Psoas muscle (tissue), 8 donors: ENCODE measurements around the gene JAM3. TPM values are rescaled to one million over a fixed set of nuclear protein-coding genes. Genes with fewer than 3 reads are reported as not detected.

ENCODE experiments used
- ATAC-seq, 4 donors: fragments of 200-7000 bp; cut with Tn5 transposase; one replicate each; pipeline ENCODE4 v1.9.1; 2020; ENCODE audit warnings: moderate library complexity in 3 of 4, mild to moderate bottlenecking in 2 of 4
- DNase-seq, 2 donors: peaks; one replicate each; pipeline ENCODE4 v3.0.0-alpha.2; 2020
- H3K27ac ChIP-seq: fragments of 200-600 bp; one replicate; pipeline ENCODE4 v1.8.0; 2022
- H3K27me3 ChIP-seq, 3 donors: fragments of 200-600 bp in 1 of 3; one replicate each; pipeline versions ENCODE4 v1.6.1 to v1.8.0; 2013 to 2022; ENCODE audit warnings: low read length in 2 of 3, mild to moderate bottlenecking in 2 of 3, moderate library complexity in 1 of 3; ENCODE audit not compliant: insufficient read depth in 3 of 3
- H3K36me3 ChIP-seq, 2 donors: fragments of 200-600 bp in 1 of 2; one replicate each; pipeline versions ENCODE4 v1.6.1 to v1.8.0; 2013 to 2022; ENCODE audit warnings: low read depth in 1 of 2, mild to moderate bottlenecking in 1 of 2, moderate library complexity in 1 of 2; ENCODE audit not compliant: insufficient read depth in 1 of 2
- H3K4me1 ChIP-seq: fragments of 200-600 bp; one replicate; pipeline ENCODE4 v1.8.0; 2022
- H3K4me3 ChIP-seq: fragments of 200-600 bp; one replicate; pipeline ENCODE4 v1.8.0; 2022; ENCODE audit warnings: mild to moderate bottlenecking
- H3K9me3 ChIP-seq: fragments of 200-600 bp; one replicate; pipeline ENCODE4 v1.8.0; 2022
- CTCF ChIP-seq: fragments of 200-600 bp; IDR thresholded peaks from one replicate; pipeline ENCODE4 v1.8.0; 2022; ENCODE audit warnings: antibody characterized with exemption
- WGBS, 3 donors: extraction: QIAGEN DNeasy Blood & Tissue Kit; methylation state at CpG; one replicate each; pipeline versions ENCODE4 v1.1.6 to v1.1.7; 2013; 5-methylcytosine and 5-hydroxymethylcytosine counted together
- intact Hi-C, 2 donors: fragments of 100-400 bp; cut with DNase I; formaldehyde crosslinking; loops; one replicate each; pipeline versions ENCODE4 v1.11.0 to v1.14.2; 2022
- polyA plus RNA-seq, 3 donors: library from polyadenylated mRNA; stranded (reverse); fragments of 200-250 nt; gene quantifications; one replicate each; pipeline ENCODE4 v1.2.3, GENCODE V29; 2013
- total RNA-seq, 4 donors: library from RNA; stranded (reverse); fragmentation: NEBNext Ultra II Directional in 2 of 4; extraction: Animal tissue kit (Norgen Biotek cat#: 25700) in 2 of 4; gene quantifications; one replicate each; pipeline versions ENCODE4 v1.2.1 to v1.2.4, GENCODE V29; 2021 to 2023
- donor health status: healthy with polysubstance abuse.
- donor health status: DM: no; HTN: no; CAD: no; lungs with moderate emphysema.
- donor health status: Bipolar disorder and iron deficiency.
- donor health status: healthy.
- donor health status: DM: yes; HTN: yes; CAD: no.
- donor health status: DM: no; HTN: no; CAD: no.
- donor health status: DM: no; HTN: no; CAD: no.
- donor health status: DM: yes; HTN: yes; CAD: no.

The JAM3 gene
- total and polyA plus RNA-seq, 7 donors, result 2.4 to 12.7 (median 5.8) TPM

- DNase-seq (no peak), ATAC-seq (no peak)
- Histone ChIP-seq H3K36me3 (peaks cover 0 to 87% of the 10 kb centered on the region in 2 donors), H3K27ac (no peak overlapping the region), H3K4me1 (no peaks in the 10 kb centered on the region), H3K4me3 (no peak overlapping the region), H3K9me3 (no peaks in the 10 kb centered on the region), H3K27me3 (no peaks in the 10 kb centered on the region)
- intact Hi-C loops, result no loop called here
- TF ChIP-seq CTCF, result no peak
- 88 to 91% (median 90%) methylated on average over 30 of the region's 30 CpGs for WGBS, 3 donors
Measured at GRCh38 chr11:134153147-134153905, 84.5 kb downstream of the JAM3 start.

DNA sequence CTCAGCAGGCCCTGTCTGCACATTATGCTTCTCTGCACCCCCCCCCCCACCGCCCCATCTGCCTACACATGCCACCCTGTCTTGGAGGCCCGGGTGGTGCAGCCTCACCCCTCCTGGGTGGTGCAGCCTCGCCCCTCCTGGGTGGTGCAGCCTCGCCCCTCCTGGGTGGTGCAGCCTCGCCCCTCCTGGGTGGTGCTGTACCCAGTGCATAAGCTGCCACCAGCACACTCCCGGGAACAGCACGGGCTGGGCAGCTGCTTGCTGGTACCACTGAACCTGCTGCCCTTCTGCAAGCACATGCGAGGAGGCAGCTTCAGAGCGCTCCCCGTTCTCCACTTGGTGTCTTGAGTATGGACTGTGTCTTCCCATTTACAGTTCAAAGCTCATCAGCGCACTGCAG, 85.6 kb downstream of the JAM3 start:
- H3K9me3 ChIP-seq, result no peaks in the 10 kb centered on the region
- intact Hi-C loops, result no loop called here
- H3K4me1 ChIP-seq, result no peaks in the 10 kb centered on the region
- no peak overlapping the region for H3K27ac ChIP-seq
- no peaks in the 10 kb centered on the region for H3K27me3 ChIP-seq
- TF ChIP-seq CTCF, result no peak
- peaks cover 0 to 87% of the 10 kb centered on the region in 2 donors for H3K36me3 ChIP-seq
- DNase-seq, result no peak
- ATAC-seq, result no peak
- WGBS, 3 donors, result 87 to 89% (median 88%) methylated on average over 11 of the region's 11 CpGs
- no peak overlapping the region for H3K4me3 ChIP-seq

GRCh38 chr11:134155456-134155855, 86.6 kb downstream of the JAM3 start:
- WGBS, 3 donors, result 82 to 86% (median 83%) methylated on average over 16 of the region's 16 CpGs
- Histone ChIP-seq H3K9me3 (no peaks in the 10 kb centered on the region), H3K36me3 (peaks cover 0 to 87% of the 10 kb centered on the region in 2 donors), H3K27me3 (no peaks in the 10 kb centered on the region), H3K27ac (no peak overlapping the region), H3K4me3 (no peak overlapping the region), H3K4me1 (no peaks in the 10 kb centered on the region)
- TF ChIP-seq CTCF, result no peak
- intact Hi-C loops, result no loop called here
- DNase-seq, result no peak
- ATAC-seq, result no peak

GRCh38 chr11:134155946-134156865, 87.3 kb downstream of the JAM3 start:
- Histone ChIP-seq H3K27ac (no peak overlapping the region), H3K27me3 (no peaks in the 10 kb centered on the region), H3K9me3 (no peaks in the 10 kb centered on the region), H3K4me3 (no peak overlapping the region), H3K36me3 (peaks cover 0 to 87% of the 10 kb centered on the region in 2 donors), H3K4me1 (no peaks in the 10 kb centered on the region)
- no peak for ATAC-seq
- TF ChIP-seq CTCF, result no peak
- 94 to 96% (median 94%) methylated on average over 28 of the region's 28 CpGs for WGBS, 3 donors
- intact Hi-C loops, result no loop called here
- no peak for DNase-seq
